Vagina (tissue), 2 donors: ENCODE data around the gene TSPO. TPM values are rescaled to one million over a fixed set of nuclear protein-coding genes. Genes with fewer than 3 reads are reported as not detected.

Source experiments
- DNase-seq, 2 donors: peaks; one replicate each; pipeline ENCODE4 v3.0.0-alpha.2; 2017; ENCODE audit errors: extremely low spot score in 2 of 2
- H3K27ac ChIP-seq: fragments of 200-600 bp; sonication (generic); one replicate; pipeline ENCODE4 v1.5.1; 2019
- H3K27me3 ChIP-seq: fragments of 200-600 bp; sonication (generic); one replicate; pipeline ENCODE4 v1.5.1; 2019
- H3K36me3 ChIP-seq, 2 donors: fragments of 200-600 bp; sonication (generic); one replicate each; pipeline ENCODE4 v1.5.1; 2017 to 2019
- H3K4me1 ChIP-seq: fragments of 200-600 bp; sonication (generic); one replicate; pipeline ENCODE4 v1.5.1; 2019
- H3K4me3 ChIP-seq, 2 donors: fragments of 200-600 bp; sonication (generic); 1 replicate in 1 of 2; 2 replicates in 1 of 2; pipeline ENCODE4 v1.5.1; 2016 to 2019
- H3K9me3 ChIP-seq: fragments of 200-600 bp; sonication (generic); one replicate; pipeline ENCODE4 v1.5.1; 2019
- CTCF ChIP-seq, 3 experiments: fragments of 450-650 bp in 2 of 3; fragments of 200-600 bp in 1 of 3; sonication (generic) in 1 of 3; IDR thresholded peaks; one replicate each; pipeline ENCODE4 v1.5.1; 2017 to 2019; ENCODE audit warnings: antibody characterized with exemption in 3 of 3, mild to moderate bottlenecking in 2 of 3, moderate library complexity in 2 of 3
- POLR2A ChIP-seq, 2 donors: fragments of 450-650 bp; IDR thresholded peaks; one replicate each; pipeline ENCODE4 v1.6.1; 2017; ENCODE audit warnings: antibody characterized with exemption in 2 of 2, mild to moderate bottlenecking in 2 of 2, moderate library complexity in 2 of 2
- POLR2AphosphoS5 ChIP-seq, 2 donors: sonication (generic); formaldehyde crosslinking; IDR thresholded peaks; one replicate each; pipeline ENCODE4 v1.9.0; 2017; ENCODE audit warnings: antibody characterized with exemption in 2 of 2, mild to moderate bottlenecking in 2 of 2, low read depth in 1 of 2; ENCODE audit not compliant: insufficient read depth in 1 of 2
- intact Hi-C: fragments of 100-400 bp; cut with DNase I; formaldehyde crosslinking; loops from one replicate; pipeline ENCODE4 v1.15.1; 2023
- total RNA-seq: library from RNA; depleted of rRNA; stranded (reverse); fragments of >200 nt; gene quantifications from one replicate; pipeline ENCODE4 v1.2.3, GENCODE V29; 2016

Gene TSPO
- total RNA-seq, 1 donor from 2014 or later, result 524 TPM

GRCh38 chr22:43201486-43202219, 50.3 kb downstream of the TSPO start:
- H3K27me3 ChIP-seq, result no peaks in the 10 kb centered on the region
- no peak overlapping the region for H3K4me3 ChIP-seq
- H3K4me1 ChIP-seq, result no peaks in the 10 kb centered on the region
- no peaks in the 10 kb centered on the region for H3K36me3 ChIP-seq
- H3K9me3 ChIP-seq, result no peaks in the 10 kb centered on the region
- no peak for DNase-seq
- no peak overlapping the region for H3K27ac ChIP-seq
- intact Hi-C loops, result no loop called here
- no peak for TF ChIP-seq CTCF (IDR thresholded peaks at IDR 0.05)
- no peak for TF ChIP-seq POLR2A (IDR thresholded peaks at IDR 0.05)
- TF ChIP-seq POLR2AphosphoS5 (IDR thresholded peaks at IDR 0.05; ENCODE audit: insufficient read depth in 1 of 2, low read depth in 1 of 2), result no peak

DNA sequence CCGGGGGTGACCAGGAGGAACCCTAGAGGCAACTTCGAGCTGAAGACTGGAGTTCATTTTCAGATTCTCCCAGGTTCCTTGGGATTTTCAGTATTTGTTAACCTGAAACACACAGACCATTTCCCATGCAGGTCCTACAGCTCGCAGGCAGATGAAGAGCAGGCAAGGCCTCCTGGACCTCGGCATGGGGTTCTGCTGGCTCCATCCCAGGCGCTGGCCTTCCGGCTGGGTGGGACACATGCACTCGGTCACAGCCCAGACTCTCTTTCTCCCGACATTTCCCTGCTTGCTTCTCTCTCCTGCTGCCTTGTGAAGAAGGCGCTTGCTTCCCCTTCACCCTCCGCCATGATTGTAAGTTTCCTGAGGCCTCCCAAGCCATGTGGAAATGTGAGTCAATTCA, 51.0 kb downstream of the TSPO start:
- H3K27ac ChIP-seq, result no peak overlapping the region
- DNase-seq, result no peak
- H3K4me1 ChIP-seq, result no peaks in the 10 kb centered on the region
- no peak overlapping the region for H3K4me3 ChIP-seq
- intact Hi-C loops, result no loop called here
- H3K27me3 ChIP-seq, result no peaks in the 10 kb centered on the region
- no peak for TF ChIP-seq POLR2AphosphoS5 (IDR thresholded peaks at IDR 0.05; ENCODE audit: insufficient read depth in 1 of 2, low read depth in 1 of 2)
- no peak for TF ChIP-seq POLR2A (IDR thresholded peaks at IDR 0.05)
- TF ChIP-seq CTCF (IDR thresholded peaks at IDR 0.05), result no peak
- no peaks in the 10 kb centered on the region for H3K36me3 ChIP-seq
- H3K9me3 ChIP-seq, result no peaks in the 10 kb centered on the region

DNA sequence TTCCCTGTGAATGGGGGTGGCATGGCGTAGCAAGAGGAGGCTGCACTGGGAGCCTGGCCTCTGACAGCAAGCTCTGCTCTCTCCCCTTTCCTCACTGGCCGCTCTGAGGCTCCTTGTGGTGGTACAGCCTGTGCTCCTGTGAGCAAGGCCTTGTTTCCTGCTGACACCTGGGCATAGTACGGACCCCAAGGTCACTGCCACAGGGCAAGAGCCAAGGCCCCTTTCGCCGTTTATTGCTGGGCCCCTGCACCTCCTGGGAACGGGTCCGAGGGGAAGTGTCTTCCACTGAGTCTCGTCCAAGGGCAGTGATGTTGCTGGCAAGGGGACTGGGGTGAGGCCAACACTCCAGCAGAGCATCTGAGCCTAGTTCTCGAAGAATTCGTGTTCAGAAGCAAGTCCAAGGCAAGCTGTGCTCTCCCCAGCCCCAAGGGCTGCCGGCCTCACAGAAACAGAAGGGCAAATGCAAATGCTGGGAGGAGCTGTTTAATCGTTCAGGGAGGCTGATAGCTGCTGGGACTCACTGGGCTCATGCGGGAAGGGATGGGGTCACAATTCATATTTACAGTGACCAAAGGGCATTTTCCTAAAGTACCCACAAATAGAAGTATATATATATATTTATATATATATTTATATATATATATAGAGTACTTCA, 51.5 kb downstream of the TSPO start:
- no peak overlapping the region for H3K4me3 ChIP-seq
- H3K9me3 ChIP-seq, result no peaks in the 10 kb centered on the region
- intact Hi-C loops, result no loop called here
- no peak for TF ChIP-seq POLR2AphosphoS5 (IDR thresholded peaks at IDR 0.05; ENCODE audit: insufficient read depth in 1 of 2, low read depth in 1 of 2)
- no peak for DNase-seq
- H3K27me3 ChIP-seq, result no peaks in the 10 kb centered on the region
- no peaks in the 10 kb centered on the region for H3K36me3 ChIP-seq
- H3K4me1 ChIP-seq, result no peaks in the 10 kb centered on the region
- H3K27ac ChIP-seq, result no peak overlapping the region

DNA sequence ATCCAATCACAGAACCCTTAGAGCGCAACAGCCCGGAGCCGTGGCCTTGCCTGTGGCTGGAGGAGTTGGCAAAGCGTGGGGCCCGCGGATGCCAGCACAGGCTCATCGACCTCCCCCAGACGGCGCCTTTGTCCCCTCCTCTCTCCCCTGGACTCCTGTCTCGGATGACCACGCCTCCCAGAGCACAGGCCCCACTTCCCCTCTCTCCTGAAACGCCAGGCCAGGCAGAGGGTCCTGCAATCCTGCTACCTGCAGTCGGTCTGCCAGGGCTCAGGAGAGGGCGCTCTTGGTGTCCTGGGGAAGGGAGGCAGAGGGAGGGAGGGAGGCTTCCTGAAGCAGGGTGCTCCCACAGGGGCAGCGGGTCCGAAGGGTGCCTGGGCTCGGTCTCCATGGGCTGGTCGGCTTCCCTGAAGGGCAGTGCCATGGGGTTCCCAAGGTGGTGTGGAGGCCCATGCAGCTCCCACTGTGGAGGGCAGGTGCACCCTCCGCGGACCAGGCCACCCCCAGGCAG, 52.2 kb downstream of the TSPO start:
- Histone ChIP-seq H3K36me3 (no peaks in the 10 kb centered on the region), H3K9me3 (no peaks in the 10 kb centered on the region), H3K27me3 (no peaks in the 10 kb centered on the region), H3K27ac (no peak overlapping the region), H3K4me1 (no peaks in the 10 kb centered on the region), H3K4me3 (no peak overlapping the region)
- DNase-seq, result no peak
- intact Hi-C loops, result no loop called here
- TF ChIP-seq POLR2AphosphoS5 (IDR thresholded peaks at IDR 0.05; ENCODE audit: insufficient read depth in 1 of 2, low read depth in 1 of 2) (no peak), CTCF (IDR thresholded peaks at IDR 0.05) (no peak), POLR2A (IDR thresholded peaks at IDR 0.05) (no peak)

DNA sequence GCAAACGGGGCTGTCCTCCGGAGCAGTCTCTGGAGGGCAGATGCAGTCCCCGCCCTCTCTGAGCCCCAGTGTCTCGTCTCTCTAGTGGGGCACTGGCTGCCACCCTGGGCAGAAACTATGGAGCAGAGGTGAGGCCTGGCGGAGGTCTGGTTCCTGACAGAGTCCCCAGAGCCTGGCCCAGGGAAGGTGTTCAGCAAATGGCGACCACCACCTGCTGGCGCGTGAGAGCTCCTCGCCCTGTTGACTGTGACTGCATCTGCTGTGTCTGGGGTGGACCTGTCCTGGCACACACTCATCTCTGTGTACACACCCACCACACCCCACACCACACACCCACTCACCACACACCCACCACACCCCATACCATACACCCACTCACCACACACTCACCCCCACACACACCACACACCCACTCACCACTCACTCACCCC, 53.9 kb downstream of the TSPO start:
- H3K4me3 ChIP-seq, result no peak overlapping the region

More for the DNA sequence above, 53.9 kb downstream of the TSPO start:
- no peak for DNase-seq
- Histone ChIP-seq H3K36me3 (no peaks in the 10 kb centered on the region), H3K27ac (no peak overlapping the region), H3K9me3 (no peaks in the 10 kb centered on the region), H3K27me3 (no peaks in the 10 kb centered on the region), H3K4me1 (no peaks in the 10 kb centered on the region)
- intact Hi-C loops, result no loop called here
- TF ChIP-seq POLR2A (IDR thresholded peaks at IDR 0.05), result no peak
- TF ChIP-seq POLR2AphosphoS5 (IDR thresholded peaks at IDR 0.05; ENCODE audit: insufficient read depth in 1 of 2, low read depth in 1 of 2), result no peak
- no peak for TF ChIP-seq CTCF (IDR thresholded peaks at IDR 0.05)
